H4 (cell line): Measurements from ENCODE around the gene F13A1. TPM values are rescaled to one million over a fixed set of nuclear protein-coding genes. Genes with fewer than 3 reads are reported as not detected.

Source experiments
- DNase-seq: peaks from one replicate; pipeline ENCODE4 v3.0.0-alpha.2; 2015; ENCODE audit warnings: low spot score
- total RNA-seq: library from RNA; depleted of rRNA; stranded (reverse); fragments of >200 nt; shearing (Covaris generic); gene quantifications from 2 replicates; pipeline ENCODE4 v1.2.3, GENCODE V29; 2014

Gene F13A1
- total RNA-seq, 1 experiment from 2014 or later = 0.02 TPM

GRCh38 chr6:6243846-6244245 is 76.6 kb downstream of the F13A1 start:
- DNase-seq = no peak

GRCh38 chr6:6239598-6240581 is 80.6 kb downstream of the F13A1 start:
- DNase-seq = no peak

GRCh38 chr6:6236730-6237469 is 83.6 kb downstream of the F13A1 start:
- no peak for DNase-seq

- DNase-seq = no peak
Measured at GRCh38 chr6:6235786-6236185, 84.7 kb downstream of the F13A1 start.

GRCh38 chr6:6234963-6235362 is 85.5 kb downstream of the F13A1 start:
- no peak for DNase-seq

- DNase-seq = peak; percentile 33
Measured at GRCh38 chr6:6230286-6230685, 90.2 kb downstream of the F13A1 start.

- no peak for DNase-seq
Measured at GRCh38 chr6:6227896-6228295, 92.6 kb downstream of the F13A1 start.

- DNase-seq = no peak
Measured at GRCh38 chr6:6225885-6226529, 94.5 kb downstream of the F13A1 start.

GRCh38 chr6:6224933-6225486 is 95.5 kb downstream of the F13A1 start:
- DNase-seq = peak; percentile 35

GRCh38 chr6:6221787-6222535 is 98.5 kb downstream of the F13A1 start:
- DNase-seq = no peak

- DNase-seq = peak; percentile 19
Measured at GRCh38 chr6:6220718-6221117, 99.7 kb downstream of the F13A1 start.

- no peak for DNase-seq
Measured at GRCh38 chr6:6219716-6220115, 100.7 kb downstream of the F13A1 start.

- peak; percentile 57 for DNase-seq
Measured at GRCh38 chr6:6218759-6219085, 101.7 kb downstream of the F13A1 start.

GRCh38 chr6:6217855-6218758 is 102.4 kb downstream of the F13A1 start:
- DNase-seq = no peak

- no peak for DNase-seq
Measured at GRCh38 chr6:6210994-6211393, 109.5 kb downstream of the F13A1 start.

- DNase-seq = no peak
Measured at GRCh38 chr6:6202886-6203285, 117.6 kb downstream of the F13A1 start.

GRCh38 chr6:6201200-6201599 is 119.3 kb downstream of the F13A1 start:
- DNase-seq = no peak

- no peak for DNase-seq
Measured at GRCh38 chr6:6199678-6200077, 120.8 kb downstream of the F13A1 start.

GRCh38 chr6:6196762-6197161 is 123.7 kb downstream of the F13A1 start:
- DNase-seq = no peak

- no peak for DNase-seq
Measured at GRCh38 chr6:6195080-6195479, 125.4 kb downstream of the F13A1 start.
